ENCODE measurements around the gene LPCAT1. TPM values are rescaled to one million over a fixed set of nuclear protein-coding genes. Genes with fewer than 3 reads are reported as not detected.
A peak's percentile ranks its signal among the peaks of the same experiment; 100 is the strongest.
"Not testable (repeated sequence)": the region's sequence is repeated elsewhere in the genome, so short reads cannot be mapped to it uniquely, and the experiment has no call there.

Gene LPCAT1, protein sequence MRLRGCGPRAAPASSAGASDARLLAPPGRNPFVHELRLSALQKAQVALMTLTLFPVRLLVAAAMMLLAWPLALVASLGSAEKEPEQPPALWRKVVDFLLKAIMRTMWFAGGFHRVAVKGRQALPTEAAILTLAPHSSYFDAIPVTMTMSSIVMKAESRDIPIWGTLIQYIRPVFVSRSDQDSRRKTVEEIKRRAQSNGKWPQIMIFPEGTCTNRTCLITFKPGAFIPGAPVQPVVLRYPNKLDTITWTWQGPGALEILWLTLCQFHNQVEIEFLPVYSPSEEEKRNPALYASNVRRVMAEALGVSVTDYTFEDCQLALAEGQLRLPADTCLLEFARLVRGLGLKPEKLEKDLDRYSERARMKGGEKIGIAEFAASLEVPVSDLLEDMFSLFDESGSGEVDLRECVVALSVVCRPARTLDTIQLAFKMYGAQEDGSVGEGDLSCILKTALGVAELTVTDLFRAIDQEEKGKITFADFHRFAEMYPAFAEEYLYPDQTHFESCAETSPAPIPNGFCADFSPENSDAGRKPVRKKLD
- total RNA-seq = 10 to 100 TPM; 17.5 to 22.7 TPM
- long read RNA-seq, partial matches to known transcripts = 5 of 14 reads
- long read RNA-seq, other reads (novel, unspliced or antisense) = 6 of 14 reads

DNA sequence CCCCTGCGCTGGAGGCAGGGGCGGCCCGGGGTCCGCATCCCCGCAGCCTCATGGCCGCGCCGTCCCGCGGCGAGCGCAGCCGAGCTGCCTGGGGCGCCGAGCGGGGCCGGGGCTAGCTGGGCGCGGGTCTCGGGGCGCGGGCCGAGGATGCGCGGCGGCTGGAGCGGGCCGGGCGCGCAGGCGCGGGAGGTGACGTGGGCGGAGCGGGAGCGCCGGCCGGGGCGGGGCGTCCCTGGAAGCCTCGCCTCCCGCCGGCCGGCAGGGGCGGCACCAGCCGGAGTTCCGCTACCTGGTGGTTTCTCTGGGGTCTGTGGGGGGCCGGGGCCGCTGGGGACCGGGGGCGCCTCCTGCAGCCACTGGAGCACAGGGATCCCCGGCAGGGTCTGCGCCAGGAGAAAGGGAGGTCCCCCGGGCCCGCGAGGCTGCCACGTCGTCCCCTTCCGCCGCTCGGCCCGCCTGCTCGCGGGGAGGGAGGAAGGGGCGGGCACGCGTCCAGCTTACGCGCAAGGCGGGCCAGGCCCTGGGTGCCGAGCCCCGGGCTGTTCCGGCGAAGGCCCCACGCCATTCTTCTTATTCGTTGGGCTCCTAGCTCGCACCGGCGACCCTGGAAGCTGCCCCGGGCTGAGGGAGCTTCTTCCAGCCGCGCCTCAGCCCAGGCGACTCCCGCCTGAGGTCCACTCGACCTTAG, at the start of gene LPCAT1:
Gene LPCAT1 (minus strand): TSS at position 168 of the 688 bp plus-strand sequence. CDS start 116 bp downstream, at position 52.
- intact Hi-C loops (cut with DNase I) = no loop called here
- peak; percentile 96 for ATAC-seq

DNA sequence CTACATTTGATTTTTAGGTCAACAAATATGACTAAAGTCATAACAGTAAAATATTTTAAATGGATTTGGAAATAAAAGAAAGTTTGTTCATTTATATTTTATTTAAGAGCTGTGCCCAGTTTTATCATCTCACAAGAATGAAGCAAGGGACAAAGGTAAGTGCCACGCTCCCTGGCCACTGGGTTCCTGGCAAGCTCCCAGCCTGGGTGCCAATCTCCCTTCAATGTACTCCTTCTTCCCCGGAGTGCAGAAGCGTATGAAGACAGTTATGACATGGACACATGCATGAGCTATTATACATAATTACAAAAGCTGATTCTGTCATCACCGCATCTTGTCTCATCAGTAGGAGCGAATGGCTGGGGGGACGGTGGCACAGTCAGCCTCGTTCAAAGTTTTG, 48.1 kb upstream of the LPCAT1 start:
- DNase-seq = not testable (repeated sequence)

More for the DNA sequence above, at the start of gene LPCAT1:
- DNase-seq = peak; percentile 91

GRCh38 chr5:1570975-1571374, 47.2 kb upstream of the LPCAT1 start:
- intact Hi-C loops (cut with DNase I) = no loop called here
- no peak for DNase-seq
- ATAC-seq = no peak

More for the DNA sequence above, 48.1 kb upstream of the LPCAT1 start:
- ATAC-seq; intact Hi-C loops (cut with DNase I): not testable (repeated sequence)

- intact Hi-C loops (cut with DNase I) = no loop called here
- peak; percentile 70 to 73 for ATAC-seq
- DNase-seq = no peak
Observed at GRCh38 chr5:1568201-1568979, 44.6 kb upstream of the LPCAT1 start.

DNA sequence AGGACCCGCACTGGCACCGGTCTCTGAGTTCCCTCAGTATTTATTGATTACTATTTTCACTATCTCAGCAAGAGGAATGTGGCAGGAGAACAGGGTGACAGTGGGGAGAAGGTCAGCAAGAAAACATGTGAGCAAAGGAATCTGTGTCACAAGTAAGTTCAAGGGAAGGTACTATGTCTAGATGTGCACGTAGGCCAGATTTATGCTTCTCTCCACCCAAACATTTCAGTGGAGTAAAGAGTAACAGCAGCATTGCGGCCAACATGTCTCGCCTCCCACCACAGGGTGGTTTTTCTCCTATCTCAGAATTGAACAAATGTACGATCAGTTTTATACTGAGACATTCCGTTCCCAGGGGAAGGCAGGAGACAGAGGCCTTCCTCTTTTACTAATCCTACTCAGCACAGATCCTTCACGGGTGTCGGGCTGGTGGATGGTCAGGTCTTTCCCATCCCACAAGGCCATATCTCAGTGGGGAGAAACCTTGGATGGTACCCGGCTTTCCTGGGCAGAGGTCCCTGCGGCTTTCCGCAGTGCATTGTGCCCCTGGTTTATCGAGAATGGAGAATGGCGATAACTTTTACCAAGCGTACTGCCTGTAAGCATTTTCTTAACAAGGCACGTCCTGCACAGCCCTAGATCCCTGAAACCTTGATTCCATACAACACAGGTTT, 43.9 kb upstream of the LPCAT1 start:
- intact Hi-C loops (cut with DNase I); ATAC-seq; DNase-seq: not testable (repeated sequence)

DNA sequence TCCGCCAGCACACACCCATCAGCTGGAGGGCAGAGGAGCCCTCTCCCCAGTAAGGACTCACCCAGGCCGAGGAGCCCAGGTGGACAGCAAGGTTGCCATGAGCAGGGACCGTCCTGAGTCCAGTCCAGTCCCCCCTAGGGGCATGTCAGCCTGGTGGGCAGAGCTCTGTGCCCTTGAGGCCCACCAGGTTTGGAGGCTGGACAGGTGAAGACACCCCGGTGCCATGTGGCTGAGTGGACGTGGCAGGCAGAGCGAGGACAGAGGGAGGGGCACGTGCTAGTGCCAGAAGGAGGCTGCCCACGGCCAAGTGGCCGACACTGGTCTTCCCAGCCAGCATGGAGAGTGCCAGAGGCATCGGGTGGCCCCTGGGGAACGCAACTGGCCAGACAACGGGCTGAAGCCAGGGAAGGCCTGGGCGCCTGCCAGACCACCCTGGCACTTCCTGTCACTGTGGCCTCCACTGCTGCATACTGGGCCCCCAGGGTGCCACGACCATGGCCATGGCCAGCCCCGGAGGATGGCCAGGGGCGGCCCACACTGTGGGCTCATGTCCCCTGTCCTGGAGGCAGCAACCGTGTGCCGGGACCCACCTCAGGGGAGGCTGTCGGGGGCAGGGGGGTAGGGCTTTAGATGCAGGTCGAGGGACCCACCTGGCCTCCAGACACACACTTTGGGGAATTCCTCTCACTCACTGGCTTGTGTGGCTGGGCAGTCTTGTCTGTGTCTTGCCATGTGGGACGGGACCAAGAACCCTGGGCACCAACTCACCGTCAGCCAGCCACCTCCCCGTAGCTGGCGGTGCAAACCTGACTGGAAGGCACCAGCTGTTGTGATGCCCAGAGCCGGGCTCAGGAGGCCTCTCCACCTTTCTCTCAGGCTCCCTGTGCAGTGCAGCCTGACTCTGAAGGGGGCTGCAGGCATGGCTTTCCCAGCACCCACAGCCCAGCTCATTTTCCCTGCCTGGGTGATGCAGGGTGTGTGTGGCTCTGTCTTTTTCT, 42.3 kb upstream of the LPCAT1 start:
- ATAC-seq (peak in 1 of 2 donors; percentile 71), DNase-seq (no peak)
- intact Hi-C loops (cut with DNase I) = no loop called here

DNA sequence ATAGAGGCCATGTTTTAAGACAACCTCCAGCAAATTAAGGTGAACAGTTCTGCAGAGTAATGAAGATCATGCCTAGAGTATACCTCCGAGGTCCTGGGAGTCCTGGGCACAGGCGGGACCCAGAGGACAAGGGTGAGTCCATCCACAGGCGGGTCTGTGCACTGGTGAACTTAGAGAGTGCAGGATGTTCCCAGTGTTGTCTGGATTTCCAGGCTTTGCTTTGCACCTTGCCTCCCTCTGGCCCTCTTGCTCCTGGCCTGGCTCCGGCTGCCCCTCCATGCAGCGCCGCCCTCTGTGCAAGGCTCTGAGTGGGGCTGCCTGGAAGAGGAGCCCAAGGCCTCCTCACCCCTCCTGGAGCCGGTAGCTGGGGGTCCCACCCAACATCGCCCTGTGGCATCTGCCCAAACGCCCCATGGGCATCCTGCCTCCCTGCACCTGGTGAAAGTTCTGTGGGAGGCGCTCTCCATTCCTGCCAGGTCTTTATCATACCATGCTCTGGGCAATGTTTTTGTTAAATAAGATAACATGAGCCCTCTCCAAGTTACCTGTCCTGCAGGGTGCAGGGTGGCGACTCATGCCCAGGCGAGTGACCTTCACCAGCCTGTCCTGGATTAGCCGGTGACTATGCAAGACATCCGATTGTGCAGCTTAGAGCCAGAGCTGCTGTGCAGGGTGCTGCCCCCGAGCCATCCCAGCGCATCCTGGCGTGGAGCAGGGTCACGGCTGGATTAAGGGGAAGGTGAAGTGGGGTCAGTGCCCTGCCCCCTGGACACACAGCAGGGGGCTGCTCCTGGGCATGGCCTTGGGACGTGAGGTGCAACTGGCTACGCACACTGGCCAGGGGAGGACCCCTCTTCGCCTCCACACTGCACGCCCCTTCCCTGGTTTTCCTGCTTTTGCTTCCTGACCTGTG, 41.3 kb upstream of the LPCAT1 start:
- intact Hi-C loops (cut with DNase I) = no loop called here
- DNase-seq = no peak
- no peak for ATAC-seq

- ATAC-seq = peak in 1 of 2 donors; percentile 75
- DNase-seq = peak; percentile 47
- intact Hi-C loops (cut with DNase I) = no loop called here
Observed at GRCh38 chr5:1564182-1564748, 40.5 kb upstream of the LPCAT1 start.

GRCh38 chr5:1563617-1564181, 39.9 kb upstream of the LPCAT1 start:
- DNase-seq (no peak), ATAC-seq (no peak)
- intact Hi-C loops (cut with DNase I) = no loop called here

DNA sequence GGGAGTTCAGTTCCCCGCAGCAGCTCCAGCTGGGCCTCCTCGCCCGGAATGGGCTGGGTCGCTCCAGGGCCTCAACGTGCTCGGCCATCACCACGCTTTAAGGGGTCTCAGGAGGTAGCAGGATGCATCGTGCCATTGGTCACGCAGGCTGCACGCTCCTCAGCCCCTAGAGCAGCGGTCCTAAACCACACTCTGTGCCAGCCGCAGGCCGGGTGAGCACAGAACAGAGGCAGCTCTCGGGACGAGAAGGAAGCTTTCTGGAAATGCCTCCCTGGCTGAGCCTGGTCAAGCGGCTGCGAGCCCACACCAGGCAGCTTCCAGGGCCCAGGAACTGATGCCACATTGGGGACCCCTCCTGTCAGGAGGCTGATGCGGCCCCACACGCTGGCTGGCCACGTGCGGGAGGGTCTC, 39.3 kb upstream of the LPCAT1 start:
- intact Hi-C loops (cut with DNase I) = no loop called here
- DNase-seq (no peak), ATAC-seq (no peak)

DNA sequence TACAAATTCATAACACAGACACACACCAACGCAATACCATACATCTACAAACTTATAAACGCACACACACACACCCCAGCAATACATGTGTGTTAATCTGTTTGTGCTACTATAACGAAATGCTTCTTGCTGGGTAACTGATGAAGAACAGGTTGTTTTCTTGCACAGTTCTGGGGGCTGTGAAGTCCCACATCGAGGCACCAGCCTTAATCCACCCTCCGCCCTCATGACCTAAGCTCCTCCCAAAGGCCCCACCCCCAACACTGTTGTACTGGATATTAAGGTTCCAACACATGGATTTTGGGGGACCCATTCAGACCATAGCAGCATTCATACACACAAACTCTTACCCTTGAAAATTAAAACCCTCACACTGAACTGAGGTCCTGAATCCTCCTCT, 38.8 kb upstream of the LPCAT1 start:
- intact Hi-C loops (cut with DNase I) = no loop called here
- ATAC-seq (no peak), DNase-seq (no peak)

DNA sequence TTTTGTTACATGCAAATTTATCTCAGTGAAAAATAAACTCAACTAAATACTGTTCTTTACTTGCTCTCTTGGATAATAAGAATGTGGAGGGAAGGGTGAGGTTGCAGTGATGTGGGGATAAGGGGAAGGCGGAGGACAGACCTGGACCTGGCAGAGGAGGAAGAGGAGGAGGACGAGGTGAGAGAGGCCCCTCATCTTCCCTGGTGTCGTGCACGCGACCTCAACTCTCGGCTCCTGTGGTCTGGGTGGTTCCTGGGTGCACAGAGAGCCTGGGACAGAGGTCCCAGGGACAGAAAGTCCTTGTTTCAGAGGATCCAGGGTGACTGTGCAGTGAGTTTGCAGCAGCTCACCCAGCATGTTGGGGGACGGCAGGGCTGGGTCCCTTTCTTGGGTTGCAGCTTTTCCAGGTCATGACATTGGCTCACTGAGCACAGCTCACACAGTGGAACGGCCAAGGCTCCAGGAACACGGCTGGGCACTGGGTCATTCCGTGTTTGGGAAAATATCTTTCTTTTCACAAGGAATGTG, 37.7 kb upstream of the LPCAT1 start:
- no peak for DNase-seq
- intact Hi-C loops (cut with DNase I) = no loop called here
- ATAC-seq = no peak

- intact Hi-C loops (cut with DNase I); DNase-seq; ATAC-seq: not testable (repeated sequence)
Observed at GRCh38 chr5:1560499-1560898, 36.7 kb upstream of the LPCAT1 start.

DNA sequence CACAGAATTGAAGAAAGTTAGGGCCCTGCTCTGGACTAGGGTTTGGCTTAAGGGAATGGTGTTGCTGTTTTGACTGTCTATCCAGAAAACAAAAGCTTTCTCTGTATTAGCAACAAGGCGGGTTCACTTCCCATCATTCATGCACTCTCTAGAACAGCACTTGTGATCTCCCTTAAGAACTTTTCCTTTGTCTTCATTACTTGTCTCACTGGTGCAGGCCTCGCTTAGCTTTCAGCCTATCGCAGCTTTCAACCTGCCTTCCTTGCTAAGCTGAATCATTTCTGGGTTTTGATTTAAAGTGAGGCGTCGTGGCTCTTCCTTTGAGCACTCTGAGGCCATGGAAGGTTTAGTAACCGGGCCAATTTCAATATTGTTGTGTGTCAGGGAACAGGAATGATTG, 35.2 kb upstream of the LPCAT1 start:
- DNase-seq = no peak
- intact Hi-C loops (cut with DNase I) = no loop called here
- ATAC-seq = no peak

DNA sequence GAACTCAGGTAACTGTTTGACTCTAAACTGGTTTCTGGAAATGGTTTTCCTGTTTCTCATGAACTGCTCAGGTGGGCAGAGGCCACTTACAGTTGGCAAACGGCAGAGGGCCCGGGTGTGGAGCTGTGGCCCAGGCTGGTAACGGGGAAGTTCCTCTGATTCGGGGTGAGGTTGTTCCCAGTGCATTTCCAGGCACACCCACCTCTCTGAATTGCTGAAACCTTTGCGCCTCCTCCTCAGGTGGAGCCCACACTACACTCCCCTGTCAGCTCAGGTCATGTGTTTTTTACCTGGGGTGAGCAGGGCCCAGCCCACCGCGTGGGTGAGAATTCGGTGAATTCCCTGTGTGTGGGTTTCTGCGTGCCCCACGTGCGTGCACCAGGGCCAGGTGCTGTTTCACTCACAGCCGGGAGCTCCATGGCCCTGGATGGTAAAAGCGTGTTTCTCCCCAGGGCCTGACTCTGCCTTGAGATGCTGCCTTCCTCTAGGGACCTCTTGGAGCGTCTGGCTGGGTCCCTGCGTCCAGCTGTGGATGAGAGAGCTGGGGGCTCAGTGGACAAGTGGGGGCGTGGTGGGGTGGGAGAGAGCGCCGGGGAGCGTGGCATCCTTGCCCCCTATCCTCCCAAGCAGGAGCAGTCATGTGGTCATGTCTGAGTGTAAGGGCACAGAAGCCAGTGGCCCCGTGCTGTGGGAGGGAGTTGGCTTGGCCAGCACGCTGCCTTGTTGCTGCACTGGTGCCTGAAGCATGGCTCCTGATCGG, 33.5 kb upstream of the LPCAT1 start:
- DNase-seq (no peak), ATAC-seq (no peak)
- intact Hi-C loops (cut with DNase I) = no loop called here

Measured in left cardiac atrium (tissue), 4 donors.